OCI-LY7 (cell line): Measurements from ENCODE around the gene AQP9. TPM values are rescaled to one million over a fixed set of nuclear protein-coding genes. Genes with fewer than 3 reads are reported as not detected.

Experiments used
- BruUV-seq: library from RNA; stranded (reverse); fragments of 400-500 nt; replicated peaks from 2 replicates; lab custom pipeline; 2021; lab: Mats Ljungman, UMichigan
- CTCF ChIA-PET: fragments of 300-600 bp; sonication (Branson Sonifier 250); formaldehyde crosslinking; loops from one replicate; lab custom pipeline; 2022; ENCODE audit warnings: antibody characterized with exemption; ENCODE audit not compliant: unreplicated experiment; lab: Charles Lee
- POLR2A ChIA-PET: fragments of 300-600 bp; sonication (Branson Sonifier 250); formaldehyde crosslinking; loops from one replicate; lab custom pipeline; 2022; ENCODE audit warnings: antibody characterized with exemption; lab: Charles Lee
- DNase-seq: peaks from one replicate; pipeline ENCODE4 v3.0.0-alpha.2; 2015; ENCODE audit warnings: low spot score
- H2AFZ ChIP-seq: fragments of 200-600 bp; sonication (generic), shearing (Covaris generic); 2 replicates; pipeline ENCODE4 v1.6.1; 2014; ENCODE audit warnings: mild to moderate bottlenecking, antibody characterized with exemption, low read length, moderate library complexity
- H3K27ac ChIP-seq: fragments of 200-600 bp; sonication (generic); 2 replicates; pipeline ENCODE4 v1.5.1; 2014; ENCODE audit warnings: mixed run types, low read depth, mild to moderate bottlenecking, moderate library complexity, low read length, inconsistent platforms; ENCODE audit not compliant: poor library complexity, severe bottlenecking
- H3K36me3 ChIP-seq: fragments of 200-600 bp; sonication (generic); 2 replicates; pipeline ENCODE4 v1.6.1; 2014; ENCODE audit warnings: mild to moderate bottlenecking, antibody characterized with exemption, low read length, moderate library complexity, mixed read lengths; ENCODE audit not compliant: insufficient read depth
- H3K4me1 ChIP-seq: fragments of 200-600 bp; sonication (generic); 2 replicates; pipeline ENCODE4 v1.5.1; 2014; ENCODE audit warnings: mild to moderate bottlenecking, low read length; ENCODE audit not compliant: insufficient read depth, poor library complexity, severe bottlenecking
- H3K4me2 ChIP-seq: fragments of 200-600 bp; sonication (generic); 2 replicates; pipeline ENCODE4 v1.6.1; 2014; ENCODE audit warnings: mild to moderate bottlenecking, low read length
- H3K4me3 ChIP-seq: fragments of 200-600 bp; sonication (generic); 2 replicates; pipeline ENCODE4 v1.5.1; 2014; ENCODE audit warnings: mild to moderate bottlenecking, low read depth, low read length; ENCODE audit not compliant: poor library complexity, severe bottlenecking
- H3K79me2 ChIP-seq: fragments of 200-600 bp; sonication (generic); 2 replicates; pipeline ENCODE4 v1.6.1; 2016; ENCODE audit warnings: low read depth, mild to moderate bottlenecking, low read length, moderate library complexity, mixed read lengths; ENCODE audit not compliant: insufficient read depth
- H3K9me2 ChIP-seq: fragments of 200-600 bp; sonication (generic); 2 replicates; pipeline ENCODE4 v1.6.1; 2016; ENCODE audit warnings: mild to moderate bottlenecking, low read length, mixed read lengths; ENCODE audit not compliant: insufficient read depth
- H3K9me3 ChIP-seq: fragments of 200-600 bp; sonication (generic); 2 replicates; pipeline ENCODE4 v1.6.1; 2014; ENCODE audit warnings: mild to moderate bottlenecking, mixed run types, low read length, mixed read lengths
- H4K20me1 ChIP-seq: fragments of 200-600 bp; sonication (generic); 2 replicates; pipeline ENCODE4 v1.6.1; 2014; ENCODE audit warnings: mild to moderate bottlenecking, antibody characterized with exemption, low read length, moderate library complexity, mixed read lengths; ENCODE audit not compliant: insufficient read depth
- EZH2phosphoT487 ChIP-seq: fragments of 200-600 bp; sonication (generic); IDR thresholded peaks from 2 replicates; pipeline ENCODE4 v1.6.1; 2018; ENCODE audit warnings: low read depth, borderline replicate concordance, mild to moderate bottlenecking, mixed run types, antibody characterized with exemption, low read length, moderate library complexity, mixed read lengths
- intact Hi-C: fragments of 100-400 bp; cut with micrococcal nuclease; formaldehyde crosslinking; loops from one replicate; pipeline ENCODE4 v1.10.0; 2022; ENCODE audit not compliant: unreplicated experiment
- total RNA-seq, 2 experiments: library from RNA; depleted of rRNA in 1 of 2; stranded (reverse); fragments of >200 nt in 1 of 2; shearing (Covaris generic) in 1 of 2; gene quantifications; 2 replicates each; pipeline ENCODE4 v1.2.3, GENCODE V29; 2014 to 2022
- TF ChIP-seq, protein P1 (sequence below): fragments of 200-600 bp; sonication (generic); conservative IDR thresholded peaks from 2 replicates; pipeline ENCODE4 v1.5.1; 2014; ENCODE audit warnings: mild to moderate bottlenecking, antibody characterized with exemption, low read length, moderate library complexity, mixed read lengths

AQP9 gene
- total RNA-seq, 2 experiments from 2014 or later: not detected

DNA sequence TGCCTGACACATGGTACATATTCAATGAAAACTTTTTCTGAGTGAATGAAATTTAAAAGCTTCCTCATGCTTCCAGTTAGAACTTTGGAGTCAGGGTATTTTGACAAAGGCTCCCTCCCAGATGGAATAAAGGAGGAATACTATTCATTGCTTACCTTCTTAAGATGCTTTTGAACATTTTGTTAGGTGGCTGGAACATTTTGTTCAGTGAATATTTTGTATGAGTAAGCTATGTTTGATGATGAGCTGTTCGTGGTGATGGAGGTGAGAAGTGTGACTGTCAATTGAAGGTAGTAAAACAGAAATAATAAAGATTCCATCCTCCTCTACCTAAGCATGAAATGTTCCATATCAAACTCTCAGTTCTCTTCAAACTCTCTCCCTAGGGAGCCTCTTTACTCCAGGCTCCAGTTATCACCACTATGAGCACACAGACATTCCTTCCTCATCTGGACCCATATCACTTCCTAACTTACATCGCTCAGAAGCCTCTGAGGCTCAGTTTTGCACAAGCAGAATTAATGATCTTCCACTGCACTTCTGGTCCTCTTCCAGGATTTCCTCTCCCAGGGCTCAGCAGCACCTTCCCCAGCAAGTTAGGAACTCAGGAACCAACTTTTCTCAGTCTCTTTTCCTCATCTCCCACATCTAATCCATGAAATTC lies 2.5 kb upstream of the AQP9 start:
- Histone ChIP-seq H3K27ac (no peak overlapping the region), H3K4me3 (no peak overlapping the region), H3K9me2 (no peaks in the 10 kb centered on the region), H4K20me1 (no peaks in the 10 kb centered on the region), H2AFZ (no peak overlapping the region), H3K79me2 (no peaks in the 10 kb centered on the region), H3K36me3 (no peaks in the 10 kb centered on the region), H3K4me2 (no peak overlapping the region), H3K9me3 (no peaks in the 10 kb centered on the region), H3K4me1 (no peaks in the 10 kb centered on the region)
- ChIA-PET CTCF (no interaction called here), POLR2A (no interaction called here)
- TF ChIP-seq, protein P1, sequence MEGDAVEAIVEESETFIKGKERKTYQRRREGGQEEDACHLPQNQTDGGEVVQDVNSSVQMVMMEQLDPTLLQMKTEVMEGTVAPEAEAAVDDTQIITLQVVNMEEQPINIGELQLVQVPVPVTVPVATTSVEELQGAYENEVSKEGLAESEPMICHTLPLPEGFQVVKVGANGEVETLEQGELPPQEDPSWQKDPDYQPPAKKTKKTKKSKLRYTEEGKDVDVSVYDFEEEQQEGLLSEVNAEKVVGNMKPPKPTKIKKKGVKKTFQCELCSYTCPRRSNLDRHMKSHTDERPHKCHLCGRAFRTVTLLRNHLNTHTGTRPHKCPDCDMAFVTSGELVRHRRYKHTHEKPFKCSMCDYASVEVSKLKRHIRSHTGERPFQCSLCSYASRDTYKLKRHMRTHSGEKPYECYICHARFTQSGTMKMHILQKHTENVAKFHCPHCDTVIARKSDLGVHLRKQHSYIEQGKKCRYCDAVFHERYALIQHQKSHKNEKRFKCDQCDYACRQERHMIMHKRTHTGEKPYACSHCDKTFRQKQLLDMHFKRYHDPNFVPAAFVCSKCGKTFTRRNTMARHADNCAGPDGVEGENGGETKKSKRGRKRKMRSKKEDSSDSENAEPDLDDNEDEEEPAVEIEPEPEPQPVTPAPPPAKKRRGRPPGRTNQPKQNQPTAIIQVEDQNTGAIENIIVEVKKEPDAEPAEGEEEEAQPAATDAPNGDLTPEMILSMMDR: no peak
- no peak for TF ChIP-seq EZH2phosphoT487
- BruUV-seq: no TSS peak
- intact Hi-C loops: no loop called here
- DNase-seq: no peak

- no TSS peak for BruUV-seq
- Histone ChIP-seq H3K4me3 (no peak overlapping the region), H3K4me1 (no peaks in the 10 kb centered on the region), H2AFZ (no peak overlapping the region), H3K9me2 (no peaks in the 10 kb centered on the region), H3K27ac (no peak overlapping the region), H3K79me2 (no peaks in the 10 kb centered on the region), H3K9me3 (no peaks in the 10 kb centered on the region), H3K36me3 (no peaks in the 10 kb centered on the region), H3K4me2 (no peak overlapping the region), H4K20me1 (no peaks in the 10 kb centered on the region)
- DNase-seq: no peak
- intact Hi-C loops: no loop called here
- ChIA-PET POLR2A (no interaction called here), CTCF (no interaction called here)
- TF ChIP-seq EZH2phosphoT487: no peak
- TF ChIP-seq, protein P1: no peak
Observed at GRCh38 chr15:58136731-58137130, 1.4 kb upstream of the AQP9 start.

DNA sequence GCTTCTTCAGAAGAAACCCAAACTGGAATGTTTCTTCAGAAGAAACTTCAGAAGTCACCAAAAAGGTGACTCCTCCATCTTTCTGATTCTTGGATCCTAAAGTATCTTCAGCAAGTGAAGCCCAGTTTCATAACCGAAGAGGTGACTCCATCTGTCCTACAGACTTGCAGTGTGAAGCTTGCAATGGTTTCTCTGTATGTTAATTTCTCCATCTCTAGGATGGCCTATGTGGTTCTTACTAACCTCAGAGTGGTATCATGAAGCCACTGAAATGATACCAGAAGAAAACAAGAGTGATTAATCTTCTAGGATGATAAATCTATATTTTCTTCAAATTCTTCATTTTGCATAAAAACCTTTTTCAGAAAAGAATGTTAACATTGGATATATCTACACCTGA lies 495 bp upstream of the AQP9 start:
- POLR2A ChIA-PET: no interaction called here
- H3K4me1 ChIP-seq: no peaks in the 10 kb centered on the region
- no peak overlapping the region for H3K4me2 ChIP-seq
- no peak overlapping the region for H3K4me3 ChIP-seq
- no peaks in the 10 kb centered on the region for H3K9me3 ChIP-seq
- no peaks in the 10 kb centered on the region for H3K36me3 ChIP-seq
- no peaks in the 10 kb centered on the region for H4K20me1 ChIP-seq
- H3K79me2 ChIP-seq: no peaks in the 10 kb centered on the region
- H3K9me2 ChIP-seq: no peaks in the 10 kb centered on the region
- H2AFZ ChIP-seq: no peak overlapping the region
- TF ChIP-seq, protein P1: no peak
- TF ChIP-seq EZH2phosphoT487: no peak
- DNase-seq: no peak
- H3K27ac ChIP-seq: no peak overlapping the region
- CTCF ChIA-PET: no interaction called here
- no TSS peak for BruUV-seq
- intact Hi-C loops: no loop called here
